CD4-positive, alpha-beta T cell treated with Interleukin-12 subunit alpha and Interleukin-12 subunit beta, for 1 hour (primary cell): ENCODE measurements around the gene PCK1.

Experiments used
- DNase-seq: peaks from one replicate; pipeline ENCODE4 v3.0.0-alpha.2; 2020

Gene PCK1

DNA sequence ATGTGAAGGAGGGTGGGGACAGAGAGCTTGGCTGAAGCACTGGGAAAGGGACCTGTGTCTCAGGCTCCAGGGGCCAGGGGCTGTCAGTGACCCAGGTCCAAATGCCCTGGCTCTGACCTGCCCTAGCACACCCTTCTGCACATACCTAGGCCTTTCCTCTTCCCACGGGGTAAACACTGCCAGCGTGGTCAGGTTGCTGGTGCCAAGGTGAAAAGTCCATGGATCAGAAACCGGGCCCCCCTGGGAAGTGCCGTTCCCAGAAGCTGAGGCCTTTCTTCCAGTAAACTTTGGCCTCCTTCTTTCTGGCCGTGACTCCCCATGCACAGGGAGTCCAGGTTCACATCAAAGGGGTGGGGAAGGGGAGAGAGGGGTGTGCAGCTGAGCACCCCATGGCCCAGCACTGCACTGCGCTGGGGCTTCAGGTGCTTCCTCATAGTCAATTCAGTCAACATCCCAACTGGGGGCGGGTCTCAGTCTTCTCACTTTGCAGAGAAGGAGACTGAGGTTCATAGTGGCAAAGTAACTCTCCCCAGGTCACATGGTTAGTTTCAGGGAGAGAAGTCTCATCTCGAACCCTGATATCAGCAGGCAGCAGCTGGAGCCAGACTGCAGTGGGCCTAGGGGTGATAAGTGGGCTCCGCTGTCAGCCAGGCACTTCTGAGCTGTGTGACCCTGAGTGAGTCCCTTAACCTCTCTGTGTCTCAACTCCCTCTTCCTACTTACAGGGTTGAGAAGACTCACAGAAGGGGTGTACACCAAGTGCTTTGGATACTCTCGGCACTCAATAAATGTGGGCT, 17.0 kb downstream of the PCK1 start:
- no peak for DNase-seq

GRCh38 chr20:57578476-57579165, 17.7 kb downstream of the PCK1 start:
- DNase-seq: no peak

GRCh38 chr20:57579331-57579897, 18.5 kb downstream of the PCK1 start:
- DNase-seq: no peak

GRCh38 chr20:57579898-57580447, 19.1 kb downstream of the PCK1 start:
- DNase-seq: no peak

GRCh38 chr20:57580478-57581201, 19.7 kb downstream of the PCK1 start:
- no peak for DNase-seq

GRCh38 chr20:57581202-57582028, 20.5 kb downstream of the PCK1 start:
- no peak for DNase-seq

DNA sequence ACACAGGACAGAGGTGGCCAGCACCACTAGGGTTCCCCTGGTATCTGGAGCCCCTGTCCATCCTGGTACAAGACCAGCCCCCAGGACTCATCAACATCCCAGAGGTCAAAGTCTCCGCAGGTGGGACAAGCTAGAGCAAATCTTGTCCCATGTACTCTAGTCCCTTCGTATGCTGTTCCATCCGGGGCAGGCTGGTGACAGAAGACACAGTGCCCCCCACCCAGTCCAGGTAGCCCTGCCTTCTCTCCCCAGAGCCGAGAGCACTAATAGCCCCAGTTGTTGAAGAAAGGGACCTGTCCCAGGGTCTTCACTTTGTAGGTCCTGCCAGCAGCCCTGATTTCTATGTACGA, 21.1 kb downstream of the PCK1 start:
- no peak for DNase-seq

DNA sequence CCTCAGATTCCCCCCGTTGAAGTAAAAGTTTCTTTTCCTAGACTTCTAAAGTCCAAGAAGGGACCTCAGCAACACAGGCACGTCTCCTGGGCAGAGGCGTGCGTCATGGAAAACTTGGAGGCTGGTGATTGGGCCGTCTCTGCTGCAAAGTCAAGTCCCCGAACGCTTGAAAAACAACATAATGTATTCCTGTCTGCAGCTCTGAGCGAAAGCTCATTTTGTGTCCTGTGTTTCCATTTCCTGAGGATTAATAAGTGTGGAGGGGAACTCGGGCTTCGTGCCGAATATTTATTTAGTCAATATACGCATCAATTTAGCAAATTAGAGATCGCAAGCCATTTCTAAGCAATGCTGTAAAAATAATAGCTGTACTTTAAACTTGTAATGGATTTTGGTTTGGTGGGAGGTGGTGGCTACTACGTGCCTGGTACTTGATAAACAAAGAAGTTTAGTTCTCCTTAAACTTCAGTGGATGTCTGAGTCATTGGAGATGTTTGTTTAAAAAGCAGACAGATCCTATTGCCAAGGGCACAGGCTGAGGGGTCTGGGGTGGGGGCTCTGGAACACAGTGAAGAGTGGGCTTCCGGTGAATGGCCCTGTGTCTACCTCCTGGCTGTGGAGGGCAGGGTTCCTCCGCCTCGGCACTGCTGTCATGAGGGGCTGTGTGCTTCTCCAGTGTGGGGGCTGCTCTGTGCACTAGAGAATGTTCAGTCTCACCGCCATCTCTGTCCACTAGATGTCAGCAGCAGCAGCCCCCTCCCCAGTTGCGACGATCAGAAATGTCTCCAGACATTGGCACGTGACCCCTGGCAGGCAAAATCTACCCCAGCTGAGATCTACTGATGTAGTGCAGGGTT, 21.8 kb downstream of the PCK1 start:
- no peak for DNase-seq

GRCh38 chr20:57583289-57584257, 22.7 kb downstream of the PCK1 start:
- DNase-seq: no peak

DNA sequence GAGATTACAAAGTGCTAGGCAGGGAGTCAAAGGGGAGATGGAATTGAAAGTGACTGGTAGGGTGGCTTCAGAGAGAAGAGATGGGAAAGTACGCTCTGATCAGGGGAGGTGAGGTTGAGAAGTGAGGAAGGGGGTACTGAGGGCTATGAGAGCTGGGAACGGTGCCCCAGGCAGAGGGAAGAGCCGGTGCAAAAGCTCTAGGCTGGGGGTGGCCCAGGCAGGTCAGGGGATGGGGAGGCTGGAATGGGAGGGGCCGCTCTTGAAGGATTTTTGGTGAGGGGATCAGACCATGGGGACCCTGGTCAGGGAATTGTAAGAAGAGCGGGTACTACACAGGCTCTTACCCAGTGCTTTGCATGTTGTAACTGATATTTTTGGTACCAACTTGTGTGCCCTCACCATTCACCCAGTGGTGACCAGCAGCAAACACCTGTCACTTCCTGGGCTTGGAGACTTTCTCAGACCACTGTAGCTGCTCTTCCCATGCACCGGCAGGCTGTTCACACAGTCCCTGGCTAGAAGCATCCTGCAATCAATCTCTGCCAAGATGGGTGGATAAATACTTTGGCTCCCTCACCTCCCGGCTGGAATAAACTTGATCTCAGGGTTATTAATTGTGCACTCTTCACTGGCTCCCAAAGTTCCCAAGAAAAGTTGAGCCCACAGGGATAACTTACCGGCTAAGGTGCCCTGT, 24.0 kb downstream of the PCK1 start:
- no peak for DNase-seq

- no peak for DNase-seq
Measured at GRCh38 chr20:57585466-57586213, 24.7 kb downstream of the PCK1 start.

DNA sequence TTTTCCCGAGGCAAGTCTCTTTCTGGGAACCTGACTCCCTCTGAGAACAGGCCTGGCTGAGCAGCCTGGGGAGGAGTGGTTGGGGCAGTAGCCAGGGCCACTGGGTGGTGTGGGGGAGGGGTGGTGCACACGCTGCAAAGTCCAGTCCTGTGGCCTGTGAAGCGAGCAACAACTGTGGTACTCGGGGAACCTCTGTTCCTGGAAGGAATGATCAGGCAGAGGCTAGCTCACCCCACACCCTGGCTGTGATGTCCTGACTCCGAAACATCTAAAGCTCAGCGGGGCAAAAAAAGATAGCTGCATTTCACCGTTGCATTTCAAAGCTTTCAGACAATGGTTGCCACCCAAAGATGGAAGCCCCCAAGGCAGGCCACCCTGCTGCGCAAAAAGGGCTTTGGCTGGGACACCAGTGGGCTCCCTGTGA, 25.5 kb downstream of the PCK1 start:
- DNase-seq: no peak

DNA sequence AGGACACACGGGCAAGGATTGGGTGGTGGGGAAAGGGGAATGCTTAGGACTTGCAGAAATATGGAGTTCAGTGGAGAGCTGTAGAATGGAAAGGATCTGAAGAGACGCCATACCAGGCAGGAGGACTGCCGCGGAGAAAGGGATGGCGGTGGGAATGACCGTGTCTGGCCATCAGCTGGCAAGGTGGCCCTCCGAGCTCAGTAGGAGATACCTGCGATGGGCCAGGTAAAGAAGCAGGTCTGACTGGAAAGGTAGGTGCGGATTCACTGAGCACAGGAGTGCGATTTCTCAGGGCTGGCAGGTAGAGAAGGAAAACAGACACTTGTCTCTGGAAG, 26.0 kb downstream of the PCK1 start:
- DNase-seq: no peak

DNA sequence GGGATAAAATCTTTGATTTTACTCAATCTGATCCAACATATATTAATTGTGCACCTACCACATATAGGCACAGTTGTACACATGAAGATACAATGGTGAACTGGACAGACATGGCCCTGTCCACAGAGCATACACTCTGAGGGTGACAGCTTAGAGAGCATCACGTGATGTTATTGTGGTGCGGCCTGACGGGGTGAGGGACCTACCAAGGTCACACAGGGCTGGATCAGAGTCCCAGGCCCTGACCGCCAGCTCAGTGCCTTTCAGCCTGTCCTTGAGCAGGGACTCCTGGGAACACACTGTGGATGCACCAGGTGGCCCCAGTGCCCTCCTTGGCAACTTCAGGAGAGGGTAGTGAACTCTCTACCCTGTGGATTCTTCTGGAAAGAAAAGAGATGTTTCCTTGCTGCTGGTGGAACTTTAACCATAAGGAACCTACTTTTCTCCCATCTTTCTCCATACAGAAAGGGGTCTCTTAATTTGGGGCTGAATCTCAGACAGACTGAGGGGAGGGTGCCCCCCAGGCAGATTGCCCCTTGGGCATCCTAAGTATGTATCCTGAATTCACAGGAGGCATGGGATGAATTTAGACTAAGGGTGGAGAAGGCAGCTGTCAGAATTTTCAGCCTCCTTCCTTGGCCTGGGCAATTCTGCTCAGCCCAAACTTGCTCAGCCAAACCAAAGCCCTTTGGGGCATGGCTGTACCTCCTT, 26.5 kb downstream of the PCK1 start:
- no peak for DNase-seq

DNA sequence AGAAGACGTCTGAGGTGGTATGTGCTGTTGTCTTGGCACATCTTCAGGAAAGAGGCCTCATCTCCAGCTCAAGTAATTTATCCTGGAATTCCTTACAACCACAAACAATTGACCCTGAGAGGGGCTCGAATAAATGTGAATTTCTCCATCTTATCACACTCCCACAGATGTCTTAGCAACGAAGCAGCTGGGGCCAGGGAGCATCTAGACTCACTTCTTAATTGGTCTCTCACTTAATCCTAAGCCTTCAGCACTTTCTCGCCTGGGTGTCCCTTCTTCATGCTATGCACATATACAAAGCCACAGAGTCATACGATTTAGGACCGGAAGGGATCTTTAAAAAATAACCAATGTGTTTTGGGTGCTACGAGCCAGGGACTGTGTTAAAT, 27.1 kb downstream of the PCK1 start:
- DNase-seq: no peak

DNA sequence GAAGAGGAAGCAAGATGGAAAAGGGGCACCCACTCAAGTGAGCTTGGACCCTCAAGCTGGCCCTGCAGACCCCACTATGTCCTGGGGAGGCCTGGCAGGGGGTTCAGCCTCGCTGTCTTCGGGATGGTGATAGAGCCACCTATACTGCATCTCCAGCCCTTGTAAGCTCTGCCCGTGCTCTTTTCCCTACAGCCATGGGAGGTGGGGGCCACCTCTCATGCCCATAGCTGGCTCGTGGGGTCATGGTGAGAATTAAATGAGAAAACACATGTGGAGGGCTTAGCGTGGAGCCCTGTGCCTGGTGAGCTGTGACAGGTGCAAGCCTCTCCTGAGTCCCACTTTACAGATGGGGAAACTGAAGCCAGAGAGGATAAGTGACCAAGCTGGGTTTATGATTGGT, 27.7 kb downstream of the PCK1 start:
- no peak for DNase-seq

- DNase-seq: no peak
Measured at GRCh38 chr20:57589123-57589727, 28.3 kb downstream of the PCK1 start.
